ENCODE measurements around the gene FOXC2. TPM values are rescaled to one million over a fixed set of nuclear protein-coding genes. Genes with fewer than 3 reads are reported as not detected.

Gene FOXC2
- total RNA-seq, 1 experiment from 2014 or later = 14.9 TPM

- BruUV-seq (replicated peaks) = no TSS peak
- in situ Hi-C loops (cut with HindIII; ENCODE audit: low pct_unique_long_range_greater_than_20kb, low sequenced_read_pairs) = no loop called here
- no peaks in the 10 kb centered on the region for H3K4me1 ChIP-seq (ENCODE audit: control insufficient read depth, insufficient read depth, low read length)
- peaks cover 3% of the 10 kb centered on the region for H3K36me3 ChIP-seq (ENCODE audit: control insufficient read depth, insufficient read depth, low read length)
- intact Hi-C loops (cut with micrococcal nuclease; ENCODE audit: unreplicated experiment) = no loop called here
- H3K27me3 ChIP-seq (ENCODE audit: control insufficient read depth, insufficient read depth, low read length) = no peaks in the 10 kb centered on the region
- no peak for TF ChIP-seq SIN3A (IDR thresholded peaks at IDR 0.05; ENCODE audit: borderline replicate concordance, insufficient read depth, low read depth, low read length)
- no peak for TF ChIP-seq CTCF (IDR thresholded peaks at IDR 0.05)
- no peak for TF ChIP-seq POLR2AphosphoS5 (IDR thresholded peaks at IDR 0.05; ENCODE audit: low read depth, low read length)
- no peak for TF ChIP-seq TCF7L2 (IDR thresholded peaks at IDR 0.05; ENCODE audit: low read depth, low read length)
- no peak for TF ChIP-seq REST (IDR thresholded peaks at IDR 0.05; ENCODE audit: insufficient read depth in 1 of 2, low read depth in 2 of 2, low read length in 1 of 2)
- no peak for DNase-seq (ENCODE audit: low read depth, low spot score)
- no peak for ATAC-seq
- no peaks in the 10 kb centered on the region for H3K9me3 ChIP-seq (ENCODE audit: control insufficient read depth, insufficient read depth, low read depth, low read length)
- POLR2A ChIA-PET = no interaction called here
- CTCF ChIA-PET = no interaction called here
- no peak overlapping the region for H3K27ac ChIP-seq (ENCODE audit: low read length)
- H3K4me3 ChIP-seq (ENCODE audit: low read depth in 2 of 2, low read length in 2 of 2) = no peak overlapping the region
These were observed 20.5 kb upstream of the FOXC2 start for GRCh38 chr16:86545954-86546637.

GRCh38 chr16:86546638-86547013 lies 20.0 kb upstream of the FOXC2 start:
- DNase-seq (ENCODE audit: low read depth, low spot score) (no peak), ATAC-seq (no peak)
- in situ Hi-C loops (cut with HindIII; ENCODE audit: low pct_unique_long_range_greater_than_20kb, low sequenced_read_pairs) = no loop called here
- Histone ChIP-seq H3K27ac (ENCODE audit: low read length) (no peak overlapping the region), H3K36me3 (ENCODE audit: control insufficient read depth, insufficient read depth, low read length) (peaks cover 3% of the 10 kb centered on the region), H3K27me3 (ENCODE audit: control insufficient read depth, insufficient read depth, low read length) (no peaks in the 10 kb centered on the region), H3K4me3 (ENCODE audit: low read depth in 2 of 2, low read length in 2 of 2) (no peak overlapping the region), H3K4me1 (ENCODE audit: control insufficient read depth, insufficient read depth, low read length) (no peaks in the 10 kb centered on the region), H3K9me3 (ENCODE audit: control insufficient read depth, insufficient read depth, low read depth, low read length) (no peaks in the 10 kb centered on the region)
- TF ChIP-seq CTCF (IDR thresholded peaks at IDR 0.05) = no peak
- intact Hi-C loops (cut with micrococcal nuclease; ENCODE audit: unreplicated experiment) = no loop called here
- ChIA-PET POLR2A (no interaction called here), CTCF (no interaction called here)
- no TSS peak for BruUV-seq (replicated peaks)

Measured in Panc1 (cell line).